ENCODE data around the gene ABCB8. TPM values are rescaled to one million over a fixed set of nuclear protein-coding genes. Genes with fewer than 3 reads are reported as not detected.

Gene ABCB8
- polyA plus RNA-seq, 1 donor (not counting 4 experiments of a cell fraction or from before 2014, with no cell fraction given): 15.5 TPM

- peaks cover 3% of the 10 kb centered on the region for H3K79me2 ChIP-seq (ENCODE audit: control insufficient read depth, insufficient read depth, low read length)
- H3K9me1 ChIP-seq (ENCODE audit: control insufficient read depth, extremely low read depth, insufficient read depth, low read length): peaks cover 2% of the 10 kb centered on the region
- dilution Hi-C loops (cut with MboI; ENCODE audit: extremely low pct_ligation_motif_present, low sequenced_read_pairs): no loop called here
- no peaks in the 10 kb centered on the region for H4K20me1 ChIP-seq (ENCODE audit: control insufficient read depth, extremely low read depth, insufficient read depth, low read length)
- peaks cover 26 to 38% of the 10 kb centered on the region in 2 experiments for H3K36me3 ChIP-seq (ENCODE audit: control insufficient read depth in 2 of 2, extremely low read depth in 1 of 2, insufficient read depth in 2 of 2, low read length in 2 of 2)
- no peak for DNase-seq (ENCODE audit: low read depth, low spot score)
- H3K4me3 ChIP-seq (ENCODE audit: control insufficient read depth in 2 of 3, extremely low read depth in 1 of 3, insufficient read depth in 2 of 3, low read depth in 1 of 3, low read length in 3 of 3): no peak overlapping the region
- TF ChIP-seq CTCF (optimal IDR thresholded peaks at IDR 0.05 in 1 of 3, IDR thresholded peaks at IDR 0.05 in 1 of 3, conservative IDR thresholded peaks at IDR 0.05 in 1 of 3; ENCODE audit: extremely low read depth in 1 of 3, insufficient read depth in 2 of 3, low read length in 3 of 3) (no peak), EZH2 (IDR thresholded peaks at IDR 0.05; ENCODE audit: low read length) (no peak)
- H3K27ac ChIP-seq (ENCODE audit: control insufficient read depth, insufficient read depth, low read length): no peak overlapping the region
- H2AFZ ChIP-seq (ENCODE audit: control insufficient read depth, low read length): no peak overlapping the region
- no peak for FAIRE-seq
- H3K27me3 ChIP-seq (ENCODE audit: control insufficient read depth, extremely low read depth, insufficient read depth, low read length): no peaks in the 10 kb centered on the region
- no peaks in the 10 kb centered on the region for H3K9me3 ChIP-seq (ENCODE audit: control insufficient read depth, low read depth, low read length)
- peaks cover 8% of the 10 kb centered on the region for H3K4me1 ChIP-seq (ENCODE audit: control insufficient read depth, extremely low read depth, insufficient read depth, low read length)
- H3K4me2 ChIP-seq (ENCODE audit: control insufficient read depth, extremely low read depth, insufficient read depth, low read depth, low read length): no peak overlapping the region
- H3K9ac ChIP-seq (ENCODE audit: control insufficient read depth, extremely low read depth, insufficient read depth, low read length): no peak overlapping the region
Measured at GRCh38 chr7:151035902-151036301, 7.7 kb downstream of the ABCB8 start.

- H3K4me2 ChIP-seq (ENCODE audit: control insufficient read depth, extremely low read depth, insufficient read depth, low read depth, low read length): no peak overlapping the region
- H3K9ac ChIP-seq (ENCODE audit: control insufficient read depth, extremely low read depth, insufficient read depth, low read length): no peak overlapping the region
- no peak for TF ChIP-seq EZH2 (IDR thresholded peaks at IDR 0.05; ENCODE audit: low read length)
- TF ChIP-seq CTCF (optimal IDR thresholded peaks at IDR 0.05 in 1 of 3, IDR thresholded peaks at IDR 0.05 in 1 of 3, conservative IDR thresholded peaks at IDR 0.05 in 1 of 3; ENCODE audit: extremely low read depth in 1 of 3, insufficient read depth in 2 of 3, low read length in 3 of 3): no peak
- H3K27ac ChIP-seq (ENCODE audit: control insufficient read depth, insufficient read depth, low read length): no peak overlapping the region
- no peaks in the 10 kb centered on the region for H3K79me2 ChIP-seq (ENCODE audit: control insufficient read depth, insufficient read depth, low read length)
- H3K4me3 ChIP-seq (ENCODE audit: control insufficient read depth in 2 of 3, extremely low read depth in 1 of 3, insufficient read depth in 2 of 3, low read depth in 1 of 3, low read length in 3 of 3): no peak overlapping the region
- FAIRE-seq (no peak), DNase-seq (ENCODE audit: low read depth, low spot score) (no peak)
- H2AFZ ChIP-seq (ENCODE audit: control insufficient read depth, low read length): no peak overlapping the region
- no peaks in the 10 kb centered on the region for H3K9me1 ChIP-seq (ENCODE audit: control insufficient read depth, extremely low read depth, insufficient read depth, low read length)
- no peaks in the 10 kb centered on the region for H3K27me3 ChIP-seq (ENCODE audit: control insufficient read depth, extremely low read depth, insufficient read depth, low read length)
- dilution Hi-C loops (cut with MboI; ENCODE audit: extremely low pct_ligation_motif_present, low sequenced_read_pairs): no loop called here
- no peaks in the 10 kb centered on the region for H3K9me3 ChIP-seq (ENCODE audit: control insufficient read depth, low read depth, low read length)
- no peaks in the 10 kb centered on the region for H4K20me1 ChIP-seq (ENCODE audit: control insufficient read depth, extremely low read depth, insufficient read depth, low read length)
- H3K4me1 ChIP-seq (ENCODE audit: control insufficient read depth, extremely low read depth, insufficient read depth, low read length): peaks cover 8% of the 10 kb centered on the region
- peaks cover 28 to 36% of the 10 kb centered on the region in 2 experiments for H3K36me3 ChIP-seq (ENCODE audit: control insufficient read depth in 2 of 2, extremely low read depth in 1 of 2, insufficient read depth in 2 of 2, low read length in 2 of 2)
Measured at GRCh38 chr7:151038951-151039849, 10.9 kb downstream of the ABCB8 start.

Data from keratinocyte (primary cell).